ENCODE measurements around the gene B3GNT7. TPM values are rescaled to one million over a fixed set of nuclear protein-coding genes. Genes with fewer than 3 reads are reported as not detected.

The B3GNT7 gene, protein sequence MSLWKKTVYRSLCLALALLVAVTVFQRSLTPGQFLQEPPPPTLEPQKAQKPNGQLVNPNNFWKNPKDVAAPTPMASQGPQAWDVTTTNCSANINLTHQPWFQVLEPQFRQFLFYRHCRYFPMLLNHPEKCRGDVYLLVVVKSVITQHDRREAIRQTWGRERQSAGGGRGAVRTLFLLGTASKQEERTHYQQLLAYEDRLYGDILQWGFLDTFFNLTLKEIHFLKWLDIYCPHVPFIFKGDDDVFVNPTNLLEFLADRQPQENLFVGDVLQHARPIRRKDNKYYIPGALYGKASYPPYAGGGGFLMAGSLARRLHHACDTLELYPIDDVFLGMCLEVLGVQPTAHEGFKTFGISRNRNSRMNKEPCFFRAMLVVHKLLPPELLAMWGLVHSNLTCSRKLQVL
- 3.9 TPM for total RNA-seq
- long read RNA-seq = 0 reads

DNA sequence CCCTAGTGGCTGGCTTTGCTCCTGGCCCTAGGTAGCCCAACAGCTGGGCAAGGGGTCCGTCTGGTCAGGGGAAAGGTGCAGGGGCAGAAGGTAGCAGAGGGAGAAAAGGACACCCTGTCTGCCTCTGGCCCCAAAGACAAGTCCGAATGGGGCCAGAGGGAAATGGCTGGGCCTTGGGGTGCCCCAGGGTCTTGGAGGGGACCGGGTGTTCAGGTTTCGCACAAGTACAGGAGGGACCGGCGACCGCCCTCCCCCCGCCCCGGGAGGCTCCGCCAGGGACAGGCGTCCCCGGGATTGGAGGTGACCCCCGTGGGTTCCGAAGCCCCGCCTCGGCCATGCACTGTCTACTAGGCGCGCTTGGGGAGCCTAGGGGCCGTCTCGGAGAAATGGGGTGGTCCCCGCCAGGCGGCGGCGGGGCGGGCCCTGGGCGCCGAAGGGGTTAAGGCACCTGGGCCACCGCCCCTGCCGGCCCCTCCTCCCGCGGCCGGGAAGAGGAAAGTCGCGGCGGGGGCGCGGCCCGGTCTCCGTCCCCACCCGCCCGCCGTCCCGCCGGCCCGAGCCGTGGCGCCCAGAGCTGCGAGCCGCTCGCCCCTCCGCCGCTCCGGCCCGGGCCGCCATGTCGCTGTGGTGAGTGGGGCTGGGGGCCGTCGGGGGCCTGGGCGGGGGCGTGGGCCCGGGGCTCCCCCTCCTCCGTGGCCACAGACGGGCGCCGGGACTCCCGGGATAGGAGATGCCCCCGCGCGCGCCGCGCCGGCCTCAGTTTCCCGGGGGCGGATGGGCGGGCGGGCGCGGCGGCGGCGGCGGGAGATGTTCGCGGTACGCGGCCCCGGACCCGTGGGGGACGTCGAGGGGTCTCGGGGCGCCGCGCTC is at the start of gene B3GNT7:
B3GNT7 (plus strand) TSS at position 523 of the 870 bp plus-strand sequence; CDS start at position 617, 94 bp downstream.
- DNase-seq (ENCODE audit: low spot score) = no peak

DNA sequence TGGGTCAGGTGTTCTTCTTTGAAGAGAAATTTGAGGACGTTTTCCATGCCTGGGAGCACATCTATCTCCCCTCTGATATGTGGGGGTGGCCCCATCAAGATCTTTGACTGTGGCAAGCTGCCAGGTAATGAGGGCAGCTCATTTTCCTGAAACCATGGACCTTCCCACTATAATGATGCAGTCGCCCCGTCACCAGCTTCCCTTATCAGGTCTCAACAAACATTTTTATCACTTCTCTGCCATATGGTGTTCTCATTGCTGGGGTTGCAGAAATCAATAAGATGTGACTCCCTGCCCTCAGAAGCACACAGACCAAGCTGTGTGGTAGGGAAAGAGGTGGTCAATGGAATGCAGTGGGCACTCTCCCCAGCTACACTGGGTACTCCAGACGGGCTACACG is 48.4 kb upstream of the B3GNT7 start:
- DNase-seq (ENCODE audit: low spot score) = peak; percentile 8

DNA sequence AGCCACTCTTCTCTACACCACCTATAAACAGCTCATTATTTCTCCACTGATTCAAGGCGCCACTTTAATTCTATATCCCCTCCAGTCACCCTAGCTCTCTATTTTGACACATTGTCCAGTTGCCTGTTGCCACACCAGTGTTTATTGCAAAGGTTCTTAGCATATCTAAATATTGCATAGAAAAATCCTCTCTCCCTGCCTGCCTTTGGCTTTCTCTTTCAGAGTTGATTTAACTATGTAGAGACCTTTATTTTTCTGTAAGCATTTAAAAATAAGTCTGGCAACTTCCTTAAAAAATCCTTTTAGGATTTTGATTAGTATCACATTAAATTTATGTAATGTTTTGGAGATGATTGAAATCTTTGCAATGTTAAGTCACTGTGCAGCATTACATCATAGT is 47.9 kb upstream of the B3GNT7 start:
- no peak for DNase-seq (ENCODE audit: low spot score)

DNA sequence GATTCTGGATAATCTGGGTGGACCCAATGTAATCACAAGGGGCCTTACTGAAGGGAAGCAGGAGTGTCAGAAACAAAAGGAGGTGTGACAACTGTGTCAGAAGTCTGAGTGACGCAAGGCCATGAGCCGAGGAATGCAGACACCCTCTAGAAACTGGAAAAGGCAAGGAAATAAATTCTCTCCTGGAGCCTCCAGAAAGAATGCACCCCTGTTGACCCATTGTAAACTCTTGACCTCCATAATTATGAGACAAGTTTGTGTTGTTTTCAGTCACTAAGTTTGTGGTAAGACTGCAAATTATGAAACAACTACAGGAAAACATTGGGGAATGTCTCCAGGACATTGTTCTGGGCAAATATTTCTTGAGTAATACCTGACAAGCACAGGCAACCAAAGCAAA is 47.3 kb upstream of the B3GNT7 start:
- DNase-seq (ENCODE audit: low spot score) = no peak

DNA sequence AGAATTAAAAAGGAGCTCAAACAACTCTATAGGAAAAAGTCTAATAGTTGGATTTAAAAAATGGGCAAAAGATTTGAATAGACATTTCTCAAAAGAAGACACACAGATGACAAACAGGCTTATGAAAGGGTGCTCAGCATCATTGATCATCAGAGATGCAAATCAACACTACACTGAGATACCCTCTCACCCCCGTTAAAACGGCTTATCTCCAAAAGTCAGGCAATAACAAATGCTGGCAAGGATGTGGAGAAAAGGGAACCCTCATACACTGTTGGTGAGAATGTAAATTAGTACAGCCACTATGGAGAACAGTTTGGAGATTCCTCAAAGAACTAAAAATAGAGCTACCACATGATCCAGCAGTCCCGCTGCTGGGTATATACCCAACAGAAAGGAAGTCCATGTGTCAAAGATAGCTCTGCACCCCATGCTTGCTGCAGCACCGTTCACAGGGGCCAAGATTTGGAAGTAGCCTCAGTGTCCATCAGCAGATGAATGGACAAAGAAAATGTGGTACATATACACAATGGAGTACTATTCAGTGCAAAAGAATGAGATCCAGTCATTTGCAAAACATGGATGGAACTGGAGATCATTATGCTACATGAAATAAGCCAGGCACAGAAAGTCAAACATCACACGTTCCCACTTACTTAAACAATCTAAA is 46.7 kb upstream of the B3GNT7 start:
- no peak for DNase-seq (ENCODE audit: low spot score)

DNA sequence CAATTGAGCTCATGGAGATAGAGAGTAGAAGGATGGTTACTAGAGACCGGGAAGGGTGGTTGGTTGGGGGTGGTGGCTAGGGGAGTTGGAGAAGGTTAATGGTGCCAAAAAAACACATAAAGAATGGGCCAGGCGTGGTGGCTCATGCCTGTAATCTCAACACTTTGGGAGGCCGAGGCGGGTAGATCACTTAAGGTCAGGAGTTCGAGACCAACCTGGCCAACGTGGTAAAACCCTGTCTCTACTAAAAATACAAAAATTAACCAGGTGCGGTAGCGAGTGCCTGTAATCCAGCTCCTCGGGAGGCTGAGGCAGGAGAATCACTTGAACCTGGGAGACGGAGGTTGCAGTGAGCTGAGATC is 46.2 kb upstream of the B3GNT7 start:
- DNase-seq (ENCODE audit: low spot score) = peak; percentile 16

DNA sequence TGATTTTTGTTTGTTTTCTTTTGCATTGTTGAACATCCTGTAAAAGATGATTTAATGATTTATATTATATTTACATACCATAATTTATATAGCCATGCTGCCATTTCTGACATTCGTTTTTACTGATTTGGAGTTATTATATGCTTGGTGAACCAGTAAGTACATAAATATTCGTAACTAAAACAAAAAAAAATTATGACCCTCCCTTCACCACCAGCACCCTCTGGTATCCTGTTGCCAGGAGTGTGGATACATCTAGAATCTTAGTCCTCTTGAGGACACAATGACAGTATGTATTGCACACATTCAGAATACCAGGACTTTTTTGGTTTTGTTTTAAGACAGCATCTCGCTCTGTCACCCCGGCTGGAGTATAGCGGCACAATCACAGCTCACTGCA is 43.9 kb upstream of the B3GNT7 start:
- peak; percentile 45 for DNase-seq (ENCODE audit: low spot score)

DNA sequence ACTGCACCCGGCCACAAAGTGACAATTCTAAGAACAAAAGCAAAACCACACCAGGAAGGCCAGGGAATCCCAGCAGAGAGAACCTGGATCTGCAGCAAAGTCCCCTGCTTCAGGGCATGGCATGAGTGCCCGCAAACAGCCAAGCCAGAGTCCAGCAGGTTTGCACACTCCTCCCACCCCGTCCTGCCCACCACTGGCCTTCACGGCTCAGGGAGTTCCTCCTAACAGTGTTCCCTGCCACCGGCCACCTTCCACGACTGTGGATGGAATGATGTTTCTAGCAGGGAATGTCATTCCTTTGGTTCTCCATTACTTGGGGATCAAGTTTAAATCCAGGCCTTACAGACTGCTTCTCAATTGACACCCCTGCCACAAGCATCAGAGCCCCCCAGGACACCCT is 42.0 kb upstream of the B3GNT7 start:
- DNase-seq (ENCODE audit: low spot score) = peak; percentile 76

DNA sequence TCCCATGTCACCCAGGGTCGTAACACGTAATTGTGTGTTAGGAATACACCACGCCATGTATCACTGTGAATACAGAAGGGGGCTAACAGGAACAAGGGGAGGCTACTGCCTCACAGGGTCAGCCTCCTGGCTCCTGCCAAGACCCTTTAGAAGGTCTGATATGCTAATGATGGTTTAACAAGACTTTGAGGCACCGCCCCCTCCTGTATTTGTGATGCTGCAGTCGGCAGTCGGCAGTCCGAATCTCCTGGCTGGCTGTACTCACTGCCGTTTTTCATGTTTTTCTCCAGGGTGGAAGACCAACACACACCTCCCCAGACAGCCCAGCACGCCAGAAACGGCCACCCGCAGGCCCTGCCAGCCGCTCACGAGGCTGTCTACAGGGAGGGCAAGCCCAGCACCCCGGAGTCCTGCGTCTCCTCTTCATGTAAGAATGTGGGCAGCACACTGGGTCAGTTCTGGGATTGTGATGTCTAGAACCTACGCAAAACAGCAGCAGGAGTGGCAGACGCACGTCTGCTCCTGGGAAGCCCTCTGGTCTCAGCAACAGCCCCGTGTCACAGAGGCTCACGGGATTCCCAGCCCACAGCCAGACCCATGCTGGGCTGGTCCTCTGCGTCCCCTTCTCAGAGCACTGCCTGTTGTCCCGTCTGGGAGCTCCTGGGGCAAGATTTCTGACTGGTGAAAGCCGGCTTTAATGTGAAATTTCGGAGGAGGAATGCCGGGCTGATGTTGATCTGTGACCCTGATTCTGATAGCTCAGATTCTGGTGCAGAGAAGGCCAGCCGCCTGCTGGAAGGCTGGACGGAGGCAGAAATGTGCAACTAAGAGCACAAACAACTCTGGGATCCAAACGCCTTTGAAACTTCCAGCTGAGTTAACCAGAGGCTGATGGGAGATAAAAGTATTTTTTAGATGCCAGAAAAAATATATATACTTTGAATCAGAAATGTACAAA is 39.7 kb upstream of the B3GNT7 start:
- no peak for DNase-seq (ENCODE audit: low spot score)

DNA sequence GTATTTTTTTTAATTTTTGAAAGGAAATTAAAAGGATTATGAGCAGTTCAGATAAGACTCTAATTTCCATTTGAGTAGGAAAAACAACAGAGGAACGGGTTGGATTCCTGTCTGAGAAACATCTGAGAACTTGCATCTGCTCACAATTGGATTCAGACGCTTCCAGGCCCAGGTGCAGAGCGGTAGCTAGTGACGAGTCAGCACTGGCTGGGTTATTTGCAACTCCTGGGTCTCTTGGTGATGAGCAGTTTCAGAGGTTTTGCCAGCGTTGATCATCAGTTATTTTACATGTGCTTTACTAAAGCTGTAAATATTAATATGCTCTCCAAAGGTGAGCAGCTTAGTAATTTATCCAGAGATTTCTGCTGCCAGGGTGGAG is 39.1 kb upstream of the B3GNT7 start:
- no peak for DNase-seq (ENCODE audit: low spot score)

DNA sequence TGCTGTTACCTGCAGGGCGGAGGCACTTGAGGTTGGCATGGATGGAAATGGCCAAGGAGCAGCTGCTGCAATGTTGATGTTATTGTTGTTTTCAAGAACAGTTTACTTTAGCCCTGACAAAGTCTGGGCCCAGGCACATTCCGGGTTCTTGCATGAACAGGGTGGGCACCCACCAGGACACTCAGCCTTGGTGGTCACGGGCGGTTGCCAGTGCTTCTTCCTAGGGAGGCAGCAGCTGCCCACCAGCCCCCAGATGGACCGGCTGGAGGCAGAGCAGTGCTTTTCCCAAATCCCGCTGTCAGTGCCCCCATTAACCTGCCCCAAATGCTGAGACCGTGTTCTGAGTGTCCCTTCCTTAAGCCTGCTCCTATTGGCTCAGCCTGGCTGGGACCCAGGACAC is 38.5 kb upstream of the B3GNT7 start:
- no peak for DNase-seq (ENCODE audit: low spot score)

DNA sequence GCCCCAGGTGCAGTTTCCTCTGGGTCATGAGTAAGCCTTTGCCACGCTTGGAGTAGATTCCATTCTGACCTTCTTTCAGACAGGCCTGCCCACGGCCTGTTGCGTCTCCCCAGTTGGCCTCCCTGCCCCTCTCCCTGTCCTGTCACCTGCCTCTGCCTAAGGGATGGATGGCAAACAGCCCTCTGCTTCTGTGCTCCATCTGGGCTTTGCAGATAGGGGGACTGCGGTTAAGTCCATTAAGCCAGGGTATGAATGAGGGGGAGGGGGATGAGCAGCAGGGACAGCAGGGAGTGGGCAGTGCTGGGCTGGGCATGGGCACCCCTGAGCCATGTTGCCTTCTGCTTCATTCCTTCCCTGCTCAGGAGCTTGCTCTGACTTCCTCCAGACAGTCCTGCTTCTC is 37.6 kb upstream of the B3GNT7 start:
- peak; percentile 72 for DNase-seq (ENCODE audit: low spot score)

DNA sequence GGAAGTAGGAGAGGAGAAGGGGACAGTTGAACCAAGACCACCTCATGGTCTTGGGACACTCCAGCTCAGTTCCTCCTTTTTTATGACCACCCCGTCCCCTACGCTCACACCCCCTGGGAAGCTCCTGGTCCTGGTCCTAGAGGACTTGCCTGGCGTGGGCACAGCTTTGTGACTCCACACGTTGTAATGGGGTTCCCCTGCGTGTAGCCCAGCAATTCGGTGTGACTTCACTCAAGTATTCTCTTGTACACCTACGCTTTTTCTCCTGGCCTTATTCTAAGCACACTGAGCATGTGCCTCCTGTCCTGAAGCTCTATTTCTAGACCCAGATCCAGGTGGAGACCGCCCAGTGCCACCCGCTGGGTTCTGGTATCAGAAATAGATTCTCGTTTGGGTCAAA is 36.1 kb upstream of the B3GNT7 start:
- DNase-seq (ENCODE audit: low spot score) = no peak

DNA sequence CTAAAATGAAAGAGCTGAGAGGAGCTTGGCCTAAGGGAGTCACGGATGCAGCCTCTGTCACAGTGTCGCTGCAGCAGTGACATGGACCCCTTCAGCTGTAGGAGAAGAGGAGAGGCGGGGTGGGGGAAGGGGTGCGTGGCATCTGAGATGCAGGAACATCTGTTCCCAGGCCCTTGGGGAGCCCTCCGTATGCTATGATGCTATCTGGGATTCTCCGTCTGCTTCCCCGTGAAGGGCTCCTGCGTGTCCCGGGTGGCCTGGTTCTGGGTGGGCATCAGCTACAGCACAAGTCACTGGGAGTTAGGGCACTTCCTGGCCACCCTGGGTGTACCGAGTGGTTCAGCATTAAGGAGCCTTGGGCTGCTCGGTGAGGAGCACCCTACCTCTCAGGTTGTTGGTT is 35.6 kb upstream of the B3GNT7 start:
- no peak for DNase-seq (ENCODE audit: low spot score)

DNA sequence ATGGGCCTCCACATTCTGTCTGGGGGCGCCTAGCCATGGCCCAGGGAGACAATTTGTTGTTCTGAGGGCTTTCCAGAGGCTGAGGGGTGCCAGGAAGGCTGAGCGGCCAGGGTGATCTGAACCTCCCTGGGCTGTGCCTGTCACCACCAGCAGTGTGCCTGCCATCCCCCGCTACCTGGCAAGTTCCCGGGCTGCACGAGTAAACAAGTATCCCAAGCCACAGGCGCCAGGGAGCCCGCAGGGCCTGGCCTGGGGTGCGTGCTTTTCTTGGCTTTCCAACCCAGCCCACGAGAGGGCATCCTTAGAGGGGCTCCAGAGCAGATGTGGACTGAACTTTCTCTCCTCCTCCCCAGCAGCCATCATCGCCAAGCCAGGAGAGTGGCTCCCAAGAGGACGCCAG is 35.1 kb upstream of the B3GNT7 start:
- DNase-seq (ENCODE audit: low spot score) = peak; percentile 77

DNA sequence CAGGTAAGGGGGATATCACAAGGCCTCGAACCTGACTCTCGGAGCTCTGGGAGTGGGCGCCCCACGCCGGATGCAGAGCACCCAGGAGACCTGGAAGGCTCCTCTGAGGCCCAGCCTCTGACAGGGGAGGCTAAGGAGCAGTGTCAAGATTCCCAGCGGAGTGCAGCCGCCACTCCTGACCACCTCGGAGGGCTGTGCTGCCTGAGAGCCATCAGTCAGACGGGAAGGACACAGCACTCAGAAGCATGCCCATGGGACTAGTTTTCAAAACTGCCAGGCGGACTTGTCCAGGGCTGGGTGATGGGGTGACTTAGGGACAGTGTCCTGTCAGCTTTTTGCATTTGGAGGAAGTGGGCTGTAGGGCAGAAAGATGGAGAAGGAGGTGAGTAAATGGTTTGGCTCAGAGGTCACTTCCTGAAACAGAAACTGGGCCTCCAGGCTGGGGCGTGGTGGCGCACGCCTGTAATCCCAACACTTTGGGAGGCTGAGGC is 34.6 kb upstream of the B3GNT7 start:
- DNase-seq (ENCODE audit: low spot score) = peak; percentile 82

DNA sequence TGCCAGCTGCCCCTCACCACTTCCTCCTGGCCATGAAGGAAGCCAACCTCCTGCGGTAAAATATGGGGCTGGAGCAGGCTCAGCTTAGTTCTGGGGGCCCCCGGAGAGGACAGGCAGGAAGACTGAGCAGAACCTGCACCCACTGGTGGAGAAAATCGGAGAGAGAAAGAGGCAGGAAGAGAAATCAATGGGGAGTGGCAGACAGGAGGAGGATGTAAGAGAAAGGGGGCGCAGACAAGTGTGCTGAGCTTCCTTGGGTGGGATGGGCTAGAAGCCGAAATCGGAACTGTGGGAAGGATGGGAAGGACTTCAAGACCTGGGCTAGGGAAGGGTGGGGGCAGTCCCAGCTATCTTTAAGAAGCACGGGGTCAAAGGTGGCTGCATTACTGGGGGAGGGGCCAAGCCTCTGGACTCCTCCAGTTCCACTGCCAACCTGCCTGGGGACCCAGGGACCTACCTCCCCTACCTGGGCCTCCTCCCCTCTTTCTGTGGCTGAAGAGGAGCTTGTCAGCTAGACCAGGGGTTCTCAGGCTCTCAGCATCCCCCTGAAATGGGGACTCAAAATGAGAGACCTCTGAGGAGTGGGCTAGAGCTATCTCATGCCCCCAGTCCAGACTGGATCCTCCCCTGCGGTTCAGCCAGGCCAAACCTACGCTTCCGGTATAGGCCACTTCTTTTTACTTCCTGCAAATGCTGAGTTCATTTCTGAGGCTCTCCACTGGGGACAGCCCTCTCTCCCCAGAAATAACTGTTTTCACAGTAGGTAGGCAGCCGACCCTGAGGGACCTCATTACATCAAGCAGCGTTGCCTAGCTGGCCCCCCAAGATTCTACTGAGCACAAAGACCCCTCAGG is 33.6 kb upstream of the B3GNT7 start:
- peak; percentile 82 for DNase-seq (ENCODE audit: low spot score)

DNA sequence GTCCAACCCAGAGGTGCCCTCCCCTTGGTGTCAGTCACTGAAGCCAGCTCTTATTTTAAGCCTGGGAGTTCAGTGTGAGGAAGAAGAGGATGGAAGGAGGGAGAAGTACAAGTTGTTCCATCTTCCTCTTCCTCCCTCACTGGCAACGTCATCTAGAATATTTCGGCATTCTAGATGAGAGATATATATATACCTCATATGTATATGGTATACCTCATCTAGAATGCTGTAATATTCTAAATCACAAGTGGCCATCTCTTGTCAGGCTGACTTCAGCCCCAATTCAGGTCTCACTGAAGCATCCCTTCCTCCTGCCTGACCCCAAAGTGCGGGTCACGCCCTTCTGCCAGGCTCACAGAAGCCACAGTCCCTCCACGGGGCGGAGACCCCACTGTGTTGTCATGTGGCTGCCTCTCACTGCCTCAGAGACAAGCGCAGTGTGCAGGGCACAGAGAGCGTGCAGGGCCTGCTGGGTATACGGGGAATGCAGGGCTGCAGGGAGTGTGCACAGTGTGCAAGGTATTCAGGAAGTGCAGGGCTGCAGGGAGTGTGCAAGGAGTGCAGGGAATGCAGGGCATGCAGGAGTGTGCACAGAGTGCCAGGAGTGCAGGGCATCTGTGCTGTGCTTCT is 32.8 kb upstream of the B3GNT7 start:
- peak; percentile 88 for DNase-seq (ENCODE audit: low spot score)

DNA sequence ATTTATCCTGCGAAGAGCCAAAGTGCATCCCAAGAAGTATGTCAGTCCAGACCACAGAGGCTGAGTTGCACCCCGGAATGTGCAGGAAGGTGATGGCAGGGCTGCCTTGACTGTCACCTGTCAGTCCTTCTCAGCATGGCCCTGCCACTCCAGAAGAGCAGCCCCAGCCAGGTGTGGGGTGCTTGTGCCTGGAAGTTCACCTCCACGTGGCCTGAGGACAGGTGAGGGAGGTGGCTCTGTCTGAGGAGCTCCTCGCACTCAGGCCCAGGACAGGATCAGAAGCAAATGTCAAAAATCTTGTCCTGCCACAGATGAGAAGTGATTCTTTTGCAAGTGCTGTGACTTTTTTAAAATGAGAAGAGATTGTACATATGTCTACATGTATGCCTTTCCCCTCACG is 31.4 kb upstream of the B3GNT7 start:
- peak; percentile 51 for DNase-seq (ENCODE audit: low spot score)
